Activated naive CD8-positive, alpha-beta T cell treated with anti-CD3 and anti-CD28 coated beads for 36 hours (primary cell): ENCODE data around the gene EPDR1. TPM values are rescaled to one million over a fixed set of nuclear protein-coding genes. Genes with fewer than 3 reads are reported as not detected.
"Not testable (repeated sequence)": the region's sequence is repeated elsewhere in the genome, so short reads cannot be mapped to it uniquely, and the experiment has no call there.

ENCODE experiments used
- DNase-seq: peaks from one replicate; pipeline ENCODE4 v3.0.0; 2021
- H3K27ac Mint-ChIP-seq: one replicate; pipeline ENCODE4 v1.8.0; 2022; ENCODE audit warnings: mild to moderate bottlenecking, moderate library complexity, mixed read lengths
- H3K27me3 Mint-ChIP-seq: one replicate; pipeline ENCODE4 v1.8.0; 2022; ENCODE audit warnings: mild to moderate bottlenecking, mixed read lengths
- H3K36me3 Mint-ChIP-seq: one replicate; pipeline ENCODE4 v1.8.0; 2021; ENCODE audit warnings: mild to moderate bottlenecking, mixed read lengths
- H3K4me1 Mint-ChIP-seq: one replicate; pipeline ENCODE4 v1.8.0; 2021; ENCODE audit warnings: mixed read lengths
- H3K4me3 Mint-ChIP-seq: one replicate; pipeline ENCODE4 v1.8.0; 2022; ENCODE audit warnings: mild to moderate bottlenecking, moderate library complexity, mixed read lengths
- H3K9me3 Mint-ChIP-seq: one replicate; pipeline ENCODE4 v1.8.0; 2022; ENCODE audit warnings: mixed read lengths
- total RNA-seq, 2 experiments: library from RNA; stranded (reverse); gene quantifications; one replicate each; pipeline ENCODE4 v1.2.3, GENCODE V29; 2021

The EPDR1 gene
- total RNA-seq, 2 experiments from 2014 or later = 1.8 to 2.6 TPM

- Mint-ChIP-seq H3K36me3 (no peaks in the 10 kb centered on the region), H3K27me3 (no peaks in the 10 kb centered on the region), H3K9me3 (no peaks in the 10 kb centered on the region), H3K4me1 (no peaks in the 10 kb centered on the region), H3K27ac (no peak overlapping the region), H3K4me3 (no peak overlapping the region)
- no peak for DNase-seq
Observed at GRCh38 chr7:37945336-37945735, 24.9 kb downstream of the EPDR1 start.

GRCh38 chr7:37947138-37947940 is 26.9 kb downstream of the EPDR1 start:
- no peaks in the 10 kb centered on the region for H3K36me3 Mint-ChIP-seq
- no peaks in the 10 kb centered on the region for H3K9me3 Mint-ChIP-seq
- no peak overlapping the region for H3K27ac Mint-ChIP-seq
- H3K27me3 Mint-ChIP-seq = no peaks in the 10 kb centered on the region
- H3K4me3 Mint-ChIP-seq = no peak overlapping the region
- no peaks in the 10 kb centered on the region for H3K4me1 Mint-ChIP-seq
- DNase-seq = no peak

- H3K27ac Mint-ChIP-seq = no peak overlapping the region
- H3K9me3 Mint-ChIP-seq = no peaks in the 10 kb centered on the region
- no peaks in the 10 kb centered on the region for H3K36me3 Mint-ChIP-seq
- no peaks in the 10 kb centered on the region for H3K27me3 Mint-ChIP-seq
- H3K4me1 Mint-ChIP-seq = no peaks in the 10 kb centered on the region
- no peak overlapping the region for H3K4me3 Mint-ChIP-seq
- DNase-seq = no peak
Observed at GRCh38 chr7:37947941-37948210, 27.4 kb downstream of the EPDR1 start.

GRCh38 chr7:37952240-37952639 is 31.8 kb downstream of the EPDR1 start:
- no peak for DNase-seq
- no peak overlapping the region for H3K4me3 Mint-ChIP-seq
- H3K9me3 Mint-ChIP-seq = no peaks in the 10 kb centered on the region
- H3K4me1 Mint-ChIP-seq = no peaks in the 10 kb centered on the region
- no peak overlapping the region for H3K27ac Mint-ChIP-seq
- H3K27me3 Mint-ChIP-seq = no peaks in the 10 kb centered on the region
- H3K36me3 Mint-ChIP-seq = no peaks in the 10 kb centered on the region

GRCh38 chr7:37954217-37954616 is 33.8 kb downstream of the EPDR1 start:
- not testable (repeated sequence) for H3K27ac Mint-ChIP-seq, H3K36me3 Mint-ChIP-seq, H3K9me3 Mint-ChIP-seq, DNase-seq, H3K4me3 Mint-ChIP-seq, H3K27me3 Mint-ChIP-seq, H3K4me1 Mint-ChIP-seq

- Mint-ChIP-seq H3K4me1 (no peaks in the 10 kb centered on the region), H3K9me3 (no peaks in the 10 kb centered on the region), H3K27ac (no peak overlapping the region), H3K27me3 (no peaks in the 10 kb centered on the region), H3K4me3 (no peak overlapping the region), H3K36me3 (no peaks in the 10 kb centered on the region)
- no peak for DNase-seq
Observed at GRCh38 chr7:37956791-37957190, 36.4 kb downstream of the EPDR1 start.

GRCh38 chr7:37957221-37957970 is 37.0 kb downstream of the EPDR1 start:
- DNase-seq = no peak
- H3K27me3 Mint-ChIP-seq = no peaks in the 10 kb centered on the region
- H3K4me3 Mint-ChIP-seq = no peak overlapping the region
- no peaks in the 10 kb centered on the region for H3K36me3 Mint-ChIP-seq
- H3K9me3 Mint-ChIP-seq = no peaks in the 10 kb centered on the region
- no peak overlapping the region for H3K27ac Mint-ChIP-seq
- H3K4me1 Mint-ChIP-seq = no peaks in the 10 kb centered on the region

GRCh38 chr7:37960483-37960882 is 40.0 kb downstream of the EPDR1 start:
- no peaks in the 10 kb centered on the region for H3K36me3 Mint-ChIP-seq

GRCh38 chr7:37961251-37961650 is 40.8 kb downstream of the EPDR1 start:
- H3K27me3 Mint-ChIP-seq = no peaks in the 10 kb centered on the region
- no peaks in the 10 kb centered on the region for H3K9me3 Mint-ChIP-seq
- no peak overlapping the region for H3K4me3 Mint-ChIP-seq
- no peak for DNase-seq
- H3K36me3 Mint-ChIP-seq = no peaks in the 10 kb centered on the region
- H3K4me1 Mint-ChIP-seq = no peaks in the 10 kb centered on the region
- no peak overlapping the region for H3K27ac Mint-ChIP-seq

More at GRCh38 chr7:37960483-37960882, 40.0 kb downstream of the EPDR1 start:
- Mint-ChIP-seq H3K4me3 (no peak overlapping the region), H3K4me1 (no peaks in the 10 kb centered on the region), H3K9me3 (no peaks in the 10 kb centered on the region), H3K27me3 (no peaks in the 10 kb centered on the region), H3K27ac (no peak overlapping the region)
- DNase-seq = no peak

- no peak for DNase-seq
- H3K4me3 Mint-ChIP-seq = no peak overlapping the region
- no peak overlapping the region for H3K27ac Mint-ChIP-seq
- H3K36me3 Mint-ChIP-seq = no peaks in the 10 kb centered on the region
- no peaks in the 10 kb centered on the region for H3K4me1 Mint-ChIP-seq
- no peaks in the 10 kb centered on the region for H3K27me3 Mint-ChIP-seq
- H3K9me3 Mint-ChIP-seq = no peaks in the 10 kb centered on the region
Observed at GRCh38 chr7:37964196-37964595, 43.8 kb downstream of the EPDR1 start.

- Mint-ChIP-seq H3K9me3 (peaks cover 1% of the 10 kb centered on the region), H3K27ac (no peak overlapping the region), H3K4me3 (no peak overlapping the region), H3K4me1 (no peaks in the 10 kb centered on the region), H3K27me3 (peaks cover 10% of the 10 kb centered on the region), H3K36me3 (no peaks in the 10 kb centered on the region)
- no peak for DNase-seq
Observed at GRCh38 chr7:37970211-37970610, 49.8 kb downstream of the EPDR1 start.

GRCh38 chr7:37971491-37971890 is 51.1 kb downstream of the EPDR1 start:
- no peak overlapping the region for H3K4me3 Mint-ChIP-seq
- H3K27me3 Mint-ChIP-seq = peaks cover 10% of the 10 kb centered on the region
- H3K36me3 Mint-ChIP-seq = no peaks in the 10 kb centered on the region
- DNase-seq = no peak
- no peaks in the 10 kb centered on the region for H3K4me1 Mint-ChIP-seq
- no peak overlapping the region for H3K27ac Mint-ChIP-seq
- peaks cover 1% of the 10 kb centered on the region for H3K9me3 Mint-ChIP-seq

- Mint-ChIP-seq H3K9me3 (peaks cover 1% of the 10 kb centered on the region), H3K27me3 (peaks cover 10% of the 10 kb centered on the region), H3K27ac (no peak overlapping the region), H3K4me1 (no peaks in the 10 kb centered on the region), H3K36me3 (no peaks in the 10 kb centered on the region), H3K4me3 (no peak overlapping the region)
- DNase-seq = no peak
Observed at GRCh38 chr7:37973915-37974314, 53.5 kb downstream of the EPDR1 start.

GRCh38 chr7:37974711-37975110 is 54.3 kb downstream of the EPDR1 start:
- Mint-ChIP-seq H3K9me3 (peaks cover 1% of the 10 kb centered on the region), H3K4me3 (no peak overlapping the region), H3K27ac (no peak overlapping the region), H3K4me1 (no peaks in the 10 kb centered on the region), H3K36me3 (no peaks in the 10 kb centered on the region), H3K27me3 (peaks cover 10% of the 10 kb centered on the region)
- no peak for DNase-seq

- Mint-ChIP-seq H3K27ac (no peak overlapping the region), H3K4me3 (no peak overlapping the region), H3K9me3 (no peaks in the 10 kb centered on the region), H3K4me1 (no peaks in the 10 kb centered on the region), H3K27me3 (peaks cover 10% of the 10 kb centered on the region), H3K36me3 (no peaks in the 10 kb centered on the region)
- DNase-seq = no peak
Observed at GRCh38 chr7:37977243-37977642, 56.8 kb downstream of the EPDR1 start.

- H3K4me1 Mint-ChIP-seq = no peaks in the 10 kb centered on the region
- H3K27me3 Mint-ChIP-seq = peaks cover 3% of the 10 kb centered on the region
- no peak overlapping the region for H3K4me3 Mint-ChIP-seq
- H3K9me3 Mint-ChIP-seq = no peaks in the 10 kb centered on the region
- no peaks in the 10 kb centered on the region for H3K36me3 Mint-ChIP-seq
- H3K27ac Mint-ChIP-seq = no peak overlapping the region
- DNase-seq = no peak
Observed at GRCh38 chr7:37981664-37982063, 61.2 kb downstream of the EPDR1 start.
